ENCODE data around the gene MCTP2.

MCTP2 gene, protein sequence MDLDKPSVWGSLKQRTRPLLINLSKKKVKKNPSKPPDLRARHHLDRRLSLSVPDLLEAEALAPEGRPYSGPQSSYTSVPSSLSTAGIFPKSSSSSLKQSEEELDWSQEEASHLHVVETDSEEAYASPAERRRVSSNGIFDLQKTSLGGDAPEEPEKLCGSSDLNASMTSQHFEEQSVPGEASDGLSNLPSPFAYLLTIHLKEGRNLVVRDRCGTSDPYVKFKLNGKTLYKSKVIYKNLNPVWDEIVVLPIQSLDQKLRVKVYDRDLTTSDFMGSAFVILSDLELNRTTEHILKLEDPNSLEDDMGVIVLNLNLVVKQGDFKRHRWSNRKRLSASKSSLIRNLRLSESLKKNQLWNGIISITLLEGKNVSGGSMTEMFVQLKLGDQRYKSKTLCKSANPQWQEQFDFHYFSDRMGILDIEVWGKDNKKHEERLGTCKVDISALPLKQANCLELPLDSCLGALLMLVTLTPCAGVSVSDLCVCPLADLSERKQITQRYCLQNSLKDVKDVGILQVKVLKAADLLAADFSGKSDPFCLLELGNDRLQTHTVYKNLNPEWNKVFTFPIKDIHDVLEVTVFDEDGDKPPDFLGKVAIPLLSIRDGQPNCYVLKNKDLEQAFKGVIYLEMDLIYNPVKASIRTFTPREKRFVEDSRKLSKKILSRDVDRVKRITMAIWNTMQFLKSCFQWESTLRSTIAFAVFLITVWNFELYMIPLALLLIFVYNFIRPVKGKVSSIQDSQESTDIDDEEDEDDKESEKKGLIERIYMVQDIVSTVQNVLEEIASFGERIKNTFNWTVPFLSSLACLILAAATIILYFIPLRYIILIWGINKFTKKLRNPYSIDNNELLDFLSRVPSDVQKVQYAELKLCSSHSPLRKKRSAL

DNA sequence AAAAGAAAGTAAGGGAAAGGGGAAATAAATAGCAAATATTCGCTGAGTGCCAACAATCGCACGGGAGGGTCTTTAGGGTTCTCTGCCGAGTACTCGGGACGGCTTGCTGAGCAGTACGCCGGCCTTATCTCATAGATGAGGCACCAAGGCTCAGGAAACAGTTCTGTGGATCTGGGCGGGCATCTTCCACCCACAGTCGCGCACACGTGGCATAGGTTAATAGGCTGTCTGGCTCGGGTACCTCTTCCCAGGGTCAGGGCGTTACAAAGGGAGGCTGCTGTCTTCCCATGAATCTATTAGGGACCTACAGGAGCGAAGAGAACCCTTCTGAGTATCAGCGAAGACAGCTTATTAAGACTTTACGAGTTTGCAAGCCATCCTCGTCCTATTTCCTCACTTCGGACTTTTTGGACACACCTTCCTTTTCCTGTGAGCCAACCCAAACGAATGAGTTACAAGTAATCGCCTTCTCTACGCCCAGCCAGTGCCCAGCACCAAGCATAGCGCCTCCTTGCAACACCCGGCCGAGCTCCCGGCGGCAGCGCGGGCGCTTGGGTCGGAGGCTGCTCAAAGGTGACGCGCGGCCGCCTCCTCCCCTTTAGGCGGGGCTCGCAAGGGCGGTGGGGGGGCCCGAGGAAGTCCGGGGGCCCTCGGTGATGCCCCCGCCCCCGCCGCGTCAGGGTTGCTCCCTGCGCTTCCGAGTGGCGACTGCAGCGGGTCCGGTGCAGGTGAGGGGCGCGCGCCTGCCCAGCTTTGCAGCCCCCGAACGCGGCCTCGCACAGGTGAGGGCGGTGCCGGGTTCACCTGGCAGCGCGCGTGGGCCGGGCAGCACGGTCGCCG, at the start of gene MCTP2:
TSS of gene MCTP2 (plus strand) at position 679 of the 840 bp plus-strand sequence. CDS start 66,705 bp downstream, outside the sequence.
- DNase-seq, result no peak

DNA sequence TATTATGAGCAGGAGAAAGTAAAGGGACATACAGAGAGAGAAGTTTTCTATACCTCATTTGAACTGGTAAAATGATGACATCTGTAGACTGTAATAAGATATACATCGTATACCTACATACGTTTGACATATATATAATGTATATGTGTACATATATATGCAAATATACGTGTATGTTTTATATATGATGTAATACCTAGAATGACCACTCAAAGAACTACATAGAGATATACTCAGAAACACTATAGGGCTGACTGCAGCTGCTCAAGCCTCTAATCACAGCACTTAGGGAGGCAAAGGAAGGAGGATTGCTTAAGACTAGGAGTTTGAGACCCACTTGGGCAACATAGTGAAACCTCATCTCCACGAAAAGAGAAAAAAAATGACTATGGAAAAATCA, 48.5 kb upstream of the MCTP2 start:
- no peak for DNase-seq

DNA sequence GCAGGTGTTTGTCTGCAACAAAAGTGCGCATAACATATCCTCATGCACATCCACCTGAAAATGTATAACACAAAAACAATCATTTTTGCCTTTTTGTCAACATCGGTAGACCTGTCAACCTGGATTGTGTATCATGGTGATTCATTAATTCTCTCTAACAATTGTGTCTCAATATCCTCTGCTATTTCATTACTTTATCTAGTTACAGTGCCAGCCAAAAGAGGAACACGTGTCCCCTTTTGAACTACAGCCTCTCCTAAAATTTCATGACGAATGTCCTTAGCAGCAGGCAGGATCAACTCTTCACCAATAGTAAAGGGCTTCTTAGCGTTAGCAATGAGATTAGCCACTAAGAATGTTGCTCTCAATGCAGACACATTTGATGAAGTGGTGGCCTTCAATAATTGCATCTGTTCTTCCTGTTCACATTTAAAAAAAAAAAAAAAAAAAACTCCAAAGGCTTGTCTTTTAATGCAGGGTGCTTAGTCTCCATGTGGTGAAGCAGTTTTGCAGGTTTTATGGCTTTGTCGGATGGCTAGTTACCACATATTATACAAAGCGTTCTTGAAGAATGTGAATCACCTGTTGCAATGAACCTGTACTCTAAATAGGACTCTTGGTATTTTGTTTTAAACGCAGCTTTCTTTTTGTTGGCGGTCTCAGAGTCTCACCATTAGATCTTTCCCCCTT, 45.7 kb upstream of the MCTP2 start:
- DNase-seq, result no peak

GRCh38 chr15:94186770-94187331, 44.5 kb upstream of the MCTP2 start:
- DNase-seq, result no peak

GRCh38 chr15:94193906-94194305, 37.5 kb upstream of the MCTP2 start:
- no peak for DNase-seq

DNA sequence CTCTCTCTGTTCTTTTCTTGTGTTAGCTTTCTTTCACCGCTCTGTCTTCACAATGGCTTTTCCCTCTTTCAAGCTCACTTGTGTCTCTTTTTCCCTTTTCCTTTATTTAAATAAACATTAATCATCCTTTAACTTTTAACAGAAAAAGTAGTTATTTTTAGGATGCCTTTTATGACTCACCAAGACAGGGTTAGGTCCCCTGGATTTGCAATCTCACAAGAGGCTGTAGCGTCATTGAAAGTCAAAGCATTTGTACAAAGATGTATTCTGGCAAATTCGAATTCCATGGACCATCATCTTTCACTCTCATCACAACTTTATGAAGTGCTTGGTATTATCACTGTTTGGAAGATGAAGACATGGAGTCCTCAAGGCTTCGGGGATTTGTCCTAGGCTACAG, 34.8 kb upstream of the MCTP2 start:
- DNase-seq, result no peak

- no peak for DNase-seq
These were observed 32.7 kb upstream of the MCTP2 start for GRCh38 chr15:94198633-94199032.

DNA sequence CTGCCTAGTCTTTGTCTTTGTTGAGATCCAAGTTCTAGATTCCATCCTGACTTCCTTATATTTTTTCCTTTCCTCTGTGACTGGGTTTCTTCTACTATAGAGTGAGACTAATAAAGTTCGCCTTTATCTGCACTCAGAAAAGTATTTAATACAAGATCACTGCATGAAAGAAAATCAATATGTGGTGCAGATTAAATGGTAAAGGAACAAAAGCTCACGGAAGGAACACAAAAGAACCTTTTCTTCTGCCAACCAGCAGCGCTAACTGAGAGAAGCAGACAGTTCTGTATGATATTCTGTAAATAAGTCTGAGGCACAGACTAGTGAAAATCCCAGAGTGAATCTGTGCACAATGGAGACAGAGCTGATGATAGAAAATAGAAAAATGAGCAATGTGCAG, 31.6 kb upstream of the MCTP2 start:
- DNase-seq, result no peak

DNA sequence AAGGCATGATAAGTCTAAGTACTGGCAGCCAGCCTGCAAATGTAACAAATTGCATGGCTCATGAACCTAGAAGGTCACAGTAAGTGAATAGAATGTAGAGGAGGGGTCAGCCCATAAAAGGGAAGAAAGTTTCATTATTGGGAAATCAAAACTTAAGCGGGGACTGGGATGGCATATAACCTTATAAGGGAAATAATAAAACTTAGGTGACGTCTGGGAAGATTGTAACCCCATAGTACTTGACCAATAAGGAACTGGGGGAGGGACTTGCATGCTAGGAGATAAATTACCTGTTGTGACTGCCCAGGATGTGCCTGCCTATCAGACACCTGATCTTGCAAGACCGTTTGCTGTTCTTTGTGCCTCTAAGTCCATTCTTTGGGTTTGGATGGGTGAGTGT, 28.1 kb upstream of the MCTP2 start:
- no peak for DNase-seq

DNA sequence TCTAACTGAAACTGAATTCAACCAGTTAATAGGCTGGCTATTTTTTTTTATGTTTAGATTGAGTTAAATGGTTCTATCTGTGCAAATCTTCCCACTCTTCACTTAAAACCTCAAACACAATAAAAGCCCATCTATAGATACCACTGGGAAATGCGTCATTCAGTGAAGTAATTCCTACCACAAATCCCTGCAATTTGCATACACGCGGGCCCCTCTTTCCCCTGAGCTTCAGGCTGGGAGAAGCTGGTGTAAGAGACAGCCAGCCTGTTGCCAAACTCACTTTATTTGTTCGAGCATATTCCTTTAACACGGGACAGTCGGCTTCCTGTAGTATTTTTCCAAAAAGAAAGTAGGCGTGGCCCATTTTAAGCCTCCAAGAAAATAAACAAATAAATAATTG, 26.0 kb upstream of the MCTP2 start:
- no peak for DNase-seq

- DNase-seq, result no peak
These were observed 24.7 kb upstream of the MCTP2 start for GRCh38 chr15:94206463-94207167.

GRCh38 chr15:94212291-94212690, 19.1 kb upstream of the MCTP2 start:
- no peak for DNase-seq

DNA sequence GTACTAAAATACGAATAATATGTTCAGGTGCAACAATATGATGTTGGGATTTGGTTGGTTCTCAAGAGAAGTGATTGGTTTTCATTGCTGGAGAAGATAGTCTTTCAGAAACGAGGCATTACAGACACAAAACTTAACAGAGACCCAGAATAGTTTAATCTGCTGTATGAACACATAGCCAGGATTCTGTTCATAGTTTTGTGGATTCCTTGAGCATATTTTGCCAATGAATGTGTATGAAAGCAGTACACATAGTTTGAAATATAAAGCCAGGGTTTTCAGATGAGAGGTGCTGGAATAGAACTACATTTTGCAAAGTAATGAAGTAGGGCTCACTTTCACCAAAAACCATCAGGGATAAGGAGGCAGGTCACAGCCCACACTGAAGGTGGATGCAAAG, 5.7 kb upstream of the MCTP2 start:
- no peak for DNase-seq

GRCh38 chr15:94228611-94229010, 2.8 kb upstream of the MCTP2 start:
- no peak for DNase-seq

DNA sequence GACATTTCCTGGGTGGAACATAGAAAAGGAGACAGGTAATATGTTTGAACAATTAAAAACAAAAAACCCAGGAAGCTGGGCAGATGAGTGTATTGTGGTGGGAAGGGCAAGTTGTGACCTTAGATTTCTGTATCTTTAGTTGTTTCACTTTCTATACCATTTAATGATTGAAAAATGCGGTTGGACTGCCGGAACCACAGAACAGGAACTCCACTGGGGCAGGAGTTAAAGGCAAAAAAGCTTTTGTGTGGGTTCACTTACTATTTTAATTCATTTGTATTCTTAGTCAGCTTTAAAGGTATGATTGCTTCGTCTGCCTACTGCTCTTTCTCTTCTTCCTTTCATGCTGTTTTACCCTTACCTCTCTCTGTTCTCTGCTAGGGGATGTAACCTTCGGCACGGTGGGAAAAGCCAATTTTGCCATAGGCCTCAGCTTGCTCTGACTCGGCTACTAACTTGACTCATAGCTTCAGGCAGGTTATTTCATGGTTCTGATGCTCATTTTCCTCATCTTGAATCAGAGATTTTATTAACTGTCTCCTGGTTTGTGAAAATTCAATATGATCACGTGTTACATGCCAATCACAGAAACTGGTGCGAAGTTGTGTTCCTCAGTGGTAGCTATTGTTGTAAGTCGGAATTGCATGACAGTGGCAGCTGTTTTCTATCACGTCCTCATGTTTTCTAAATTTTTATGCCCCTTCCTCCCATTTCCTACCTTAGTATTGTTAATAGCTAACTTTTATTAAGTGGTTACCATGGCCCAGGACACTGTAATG, 1.6 kb upstream of the MCTP2 start:
- DNase-seq, result no peak

DNA sequence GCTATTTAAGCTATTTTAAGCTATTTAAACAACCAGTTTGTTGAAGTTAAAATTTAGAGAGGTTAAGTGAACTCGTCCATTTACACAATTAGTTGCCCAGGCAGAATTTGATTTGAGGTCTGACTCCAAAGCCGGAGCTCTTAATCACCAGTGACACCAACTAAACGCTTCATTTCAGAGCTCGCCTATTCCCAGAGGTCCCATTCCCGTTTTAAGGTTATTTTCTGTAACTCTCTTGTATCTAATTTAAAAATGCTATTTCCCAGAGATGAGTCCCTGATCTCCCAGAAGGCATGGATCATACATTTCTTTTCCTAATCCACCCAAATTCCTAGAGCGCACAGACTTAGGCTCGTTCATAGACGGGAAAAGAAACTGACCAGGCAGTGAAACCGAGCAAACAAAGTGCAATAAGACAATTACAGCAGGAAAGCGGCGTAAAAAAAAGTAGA, 904 bp upstream of the MCTP2 start:
- DNase-seq, result no peak

DNA sequence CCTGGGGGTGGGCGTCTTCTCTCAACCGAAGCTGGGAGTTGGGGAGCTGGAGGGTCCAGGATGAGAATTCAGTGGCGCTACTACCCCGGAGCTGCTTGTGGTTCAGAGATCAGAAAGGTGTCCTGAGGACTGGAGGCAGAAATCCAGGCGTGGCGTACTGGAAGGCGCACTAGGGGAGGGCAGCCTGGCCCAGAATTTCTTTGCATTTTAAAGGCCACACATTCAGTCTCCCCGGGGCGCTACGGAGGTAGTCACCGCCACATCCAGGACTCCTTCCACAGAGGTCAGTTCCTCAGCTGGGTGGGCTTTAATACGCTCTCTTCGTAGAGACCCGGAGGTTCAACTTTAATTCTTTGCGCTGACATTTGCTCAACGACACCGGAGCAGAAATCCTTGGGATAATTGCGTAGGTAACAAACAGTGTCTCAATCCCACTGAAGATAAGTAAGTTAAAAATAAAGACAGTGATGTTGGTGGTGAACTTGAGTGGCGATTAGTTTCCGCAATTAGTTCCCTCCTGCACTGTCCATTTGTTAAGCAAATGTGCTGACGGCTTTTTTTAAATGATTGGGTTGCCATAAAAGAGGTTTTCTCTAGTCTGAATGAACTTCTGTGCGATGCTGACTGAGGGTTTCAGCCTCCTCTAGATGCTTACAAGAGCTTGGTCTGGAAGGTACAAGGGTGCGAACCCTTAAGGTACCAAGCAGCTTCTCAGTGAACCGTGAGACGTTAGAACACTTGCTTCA, 535 bp downstream of the MCTP2 start:
- DNase-seq, result no peak

DNA sequence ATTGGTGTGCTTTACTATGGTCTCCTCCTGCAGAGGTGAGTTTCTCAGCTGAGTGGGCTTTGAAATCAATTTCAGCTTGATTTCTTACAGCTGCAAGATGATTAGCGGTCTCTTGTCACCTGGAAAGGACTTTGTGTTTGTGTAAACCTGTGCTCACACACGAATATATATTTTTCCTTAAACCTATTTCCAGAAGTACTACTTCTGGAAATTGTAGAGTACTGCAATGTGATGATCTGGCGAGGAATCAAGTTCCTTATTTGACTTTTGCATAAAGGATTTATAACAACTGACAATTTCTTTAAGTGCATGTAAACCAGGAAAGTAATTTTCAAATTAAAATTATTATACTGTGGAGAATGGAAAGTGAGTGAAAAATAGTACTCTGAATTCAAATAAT, 2.1 kb downstream of the MCTP2 start:
- DNase-seq, result no peak

GRCh38 chr15:94234300-94234699, 2.9 kb downstream of the MCTP2 start:
- DNase-seq, result no peak

DNA sequence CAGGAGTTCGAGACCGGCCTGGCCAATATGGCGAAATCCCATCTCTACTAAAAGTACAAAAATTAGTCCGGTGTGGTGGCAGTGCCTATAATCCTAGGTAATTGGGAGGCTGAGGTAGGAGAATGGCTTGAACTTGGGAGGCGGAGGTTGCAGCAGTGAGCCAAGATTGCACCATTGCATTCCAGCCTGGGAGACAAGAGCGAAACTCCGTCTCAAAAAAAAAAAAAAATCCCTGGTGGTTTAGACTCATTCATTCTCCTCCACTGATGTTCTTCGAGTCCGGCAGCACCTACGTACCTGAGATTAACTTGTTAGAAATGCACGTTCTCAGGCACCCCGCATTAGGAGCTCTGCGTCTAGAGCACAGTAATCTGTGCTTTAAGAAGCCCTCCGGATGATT, 3.7 kb downstream of the MCTP2 start:
- DNase-seq, result no peak
